ENCODE measurements around the gene ZFP3.
"Not testable (repeated sequence)": the region's sequence is repeated elsewhere in the genome, so short reads cannot be mapped to it uniquely, and the experiment has no call there.

The ZFP3 gene

GRCh38 chr17:5080591-5080990 lies 2.3 kb downstream of the ZFP3 start:
- no peak for DNase-seq

- no peak for DNase-seq
These were observed 14.1 kb downstream of the ZFP3 start for GRCh38 chr17:5092218-5093010.

- DNase-seq, result no peak
These were observed 18.4 kb downstream of the ZFP3 start for GRCh38 chr17:5096731-5097100.

- DNase-seq, result peak; percentile 60
These were observed 19.0 kb downstream of the ZFP3 start for GRCh38 chr17:5097101-5097834.

GRCh38 chr17:5099271-5099670 lies 21.0 kb downstream of the ZFP3 start:
- no peak for DNase-seq

- no peak for DNase-seq
These were observed 22.6 kb downstream of the ZFP3 start for GRCh38 chr17:5100832-5101231.

GRCh38 chr17:5110816-5111215 lies 32.5 kb downstream of the ZFP3 start:
- no peak for DNase-seq

- peak; percentile 94 for DNase-seq
These were observed 33.3 kb downstream of the ZFP3 start, which contains the start of gene ZNF232 for GRCh38 chr17:5111402-5112204. Gene ZNF232, minus strand, starts transcription at chr17:5111878. Its CDS starts 56 bp downstream, at chr17:5111822.

- DNase-seq, result no peak
These were observed 37.7 kb downstream of the ZFP3 start, which contains the start of gene USP6 for GRCh38 chr17:5115673-5116651. Gene USP6, plus strand, starts transcription at chr17:5116032. Its CDS starts 14,336 bp downstream, at chr17:5130368.

- DNase-seq, result no peak
These were observed 40.0 kb downstream of the ZFP3 start for GRCh38 chr17:5118219-5118618.

GRCh38 chr17:5120036-5120435 lies 41.8 kb downstream of the ZFP3 start:
- no peak for DNase-seq

GRCh38 chr17:5120436-5121185 lies 42.3 kb downstream of the ZFP3 start:
- not testable (repeated sequence) for DNase-seq

- DNase-seq, result no peak
These were observed 43.0 kb downstream of the ZFP3 start for GRCh38 chr17:5121186-5121841.

GRCh38 chr17:5122056-5122455 lies 43.8 kb downstream of the ZFP3 start:
- DNase-seq, result not testable (repeated sequence)

GRCh38 chr17:5122586-5123342 lies 44.5 kb downstream of the ZFP3 start:
- DNase-seq, result no peak

GRCh38 chr17:5123343-5124124 lies 45.3 kb downstream of the ZFP3 start:
- no peak for DNase-seq

GRCh38 chr17:5124125-5124760 lies 46.0 kb downstream of the ZFP3 start:
- not testable (repeated sequence) for DNase-seq

GRCh38 chr17:5124896-5125295 lies 46.6 kb downstream of the ZFP3 start:
- DNase-seq, result not testable (repeated sequence)

Data from NCI-H2171 treated with DMSO at 0.1 percent for 48 hours (cell line).